Stimulated activated naive CD4-positive, alpha-beta T cell (primary cell): Measurements from ENCODE around the gene NPPC.
"Not testable (repeated sequence)": the region's sequence is repeated elsewhere in the genome, so short reads cannot be mapped to it uniquely, and the experiment has no call there.

Experiments used
- DNase-seq, 6 experiments: peaks; one replicate each; lab custom pipeline; 2025; lab: John Stamatoyannopoulos, UW

NPPC gene, protein sequence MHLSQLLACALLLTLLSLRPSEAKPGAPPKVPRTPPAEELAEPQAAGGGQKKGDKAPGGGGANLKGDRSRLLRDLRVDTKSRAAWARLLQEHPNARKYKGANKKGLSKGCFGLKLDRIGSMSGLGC

DNA sequence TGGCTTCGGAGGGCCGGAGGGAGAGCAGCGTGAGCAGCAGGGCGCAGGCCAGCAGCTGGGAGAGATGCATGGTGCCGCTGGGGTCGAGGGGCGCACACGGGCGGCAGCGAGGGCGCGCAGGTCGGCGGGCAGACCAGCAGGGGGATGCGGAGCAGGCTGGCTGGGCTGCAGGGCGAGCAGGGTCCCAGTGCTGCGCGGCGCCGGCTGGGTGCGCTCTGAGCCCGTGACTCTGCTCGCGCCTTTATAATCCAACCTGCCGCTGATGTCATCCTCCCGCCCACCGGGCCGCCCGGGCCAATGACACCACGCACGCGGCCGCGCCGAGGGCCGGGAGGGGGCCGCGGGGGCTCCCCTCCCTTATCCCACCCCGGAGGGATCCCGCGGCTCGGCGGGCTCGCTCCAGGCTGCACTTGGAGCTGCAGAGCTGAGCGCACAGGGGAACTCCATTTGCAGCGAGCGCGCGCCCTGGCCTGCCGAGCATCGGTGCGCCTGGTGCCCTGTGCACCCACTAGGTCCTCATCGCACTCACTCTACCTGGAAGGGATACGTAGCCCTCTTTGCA is at the start of gene NPPC:
Gene NPPC (minus strand): TSS at position 217 of the 562 bp plus-strand sequence. CDS start 147 bp downstream, at position 70.
- DNase-seq, result peak; percentile 16 to 52 (median 42)

DNA sequence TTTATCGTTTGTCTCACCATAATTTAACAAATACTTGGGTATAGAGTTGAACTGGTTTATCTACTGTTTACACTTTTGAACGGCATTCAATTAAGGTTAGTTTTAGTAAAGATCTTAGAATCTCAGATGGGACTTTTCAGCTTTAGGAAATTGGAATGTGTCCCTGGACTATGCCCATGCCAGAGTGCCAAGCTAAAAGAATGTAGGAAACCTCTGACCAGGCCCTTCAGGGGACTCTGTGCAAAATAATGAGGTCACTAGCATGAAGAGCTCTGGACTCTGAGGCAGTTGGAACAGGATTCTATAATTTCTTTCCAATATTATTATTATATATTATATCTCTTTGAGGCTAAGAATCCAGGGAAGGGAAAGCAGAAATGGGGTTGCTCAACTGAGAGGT is 48.8 kb upstream of the NPPC start:
- DNase-seq, result no peak

DNA sequence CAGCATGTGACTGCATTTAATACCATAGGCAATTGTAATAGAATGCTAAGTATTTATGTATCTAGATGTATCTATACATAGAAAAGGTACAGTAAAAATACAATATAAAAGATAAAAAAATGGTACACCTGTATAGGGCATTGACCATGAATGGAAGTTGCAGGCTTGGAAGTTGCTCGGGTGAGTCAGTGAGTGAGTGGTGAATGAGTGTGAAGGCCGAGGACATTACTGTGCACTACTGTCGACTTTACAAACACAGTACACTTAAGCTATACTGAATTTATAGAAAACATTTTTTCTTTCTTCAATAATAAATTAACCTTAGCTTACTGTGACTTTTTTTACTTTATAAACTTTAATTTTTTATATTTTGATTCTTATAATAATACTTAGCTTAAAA is 44.3 kb upstream of the NPPC start:
- no peak for DNase-seq

DNA sequence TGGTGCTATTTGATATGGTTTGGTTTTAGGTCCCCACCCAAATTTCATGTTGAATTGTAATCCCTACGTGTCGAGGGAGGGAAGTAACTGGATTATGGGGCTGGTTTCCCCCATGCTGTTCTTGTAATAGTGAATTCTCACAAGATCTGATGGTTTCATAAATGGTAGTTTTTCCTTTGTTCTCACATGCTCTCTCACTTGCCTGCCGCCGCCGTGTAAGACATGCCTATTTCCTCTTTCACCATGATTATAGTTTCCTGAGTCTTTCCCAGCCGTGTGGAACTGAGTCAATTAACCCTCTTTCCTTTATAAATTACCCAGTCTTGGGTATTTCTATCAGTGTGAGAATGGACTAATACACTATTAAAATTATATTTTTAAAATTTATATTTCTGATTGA is 42.6 kb upstream of the NPPC start:
- no peak for DNase-seq

DNA sequence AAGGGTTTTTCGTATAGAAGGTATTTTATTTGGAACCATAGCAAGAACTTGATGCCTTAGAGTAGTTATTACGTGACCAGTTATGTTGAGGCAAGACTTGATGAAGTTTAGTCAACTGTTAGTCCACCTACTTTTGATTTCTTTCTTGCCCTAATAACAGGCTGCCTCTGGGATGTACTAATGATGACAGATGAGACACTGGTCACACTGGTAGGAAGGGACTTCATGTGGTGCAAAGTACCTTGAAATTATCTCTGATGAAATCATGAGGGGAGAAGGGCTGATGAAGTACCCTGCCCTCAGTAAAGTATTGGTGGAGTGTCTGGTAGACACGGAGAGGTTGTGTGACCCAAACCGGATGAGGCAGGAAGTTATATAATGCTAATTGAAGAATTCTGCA is 40.7 kb upstream of the NPPC start:
- no peak for DNase-seq

DNA sequence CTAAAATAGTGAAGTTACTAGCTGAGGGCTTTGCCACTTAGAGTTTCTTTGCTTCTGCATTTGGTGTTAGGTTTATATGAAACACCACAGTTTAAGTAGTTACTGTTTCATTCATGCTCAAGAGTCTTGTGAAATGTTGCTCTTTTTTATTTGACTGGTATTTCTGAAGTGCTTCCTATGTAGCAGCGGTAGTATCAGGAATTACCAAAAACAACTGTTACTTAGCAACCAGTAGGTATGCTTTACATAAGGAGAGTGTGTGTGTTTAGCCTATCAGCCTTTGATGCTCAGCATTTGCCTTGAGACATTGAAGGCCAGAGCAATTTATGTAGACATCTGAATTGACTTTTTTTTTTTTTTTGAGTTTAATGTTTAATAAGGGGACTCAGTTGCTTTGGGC is 38.9 kb upstream of the NPPC start:
- peak in 1 of 6 experiments; percentile 1 for DNase-seq

DNA sequence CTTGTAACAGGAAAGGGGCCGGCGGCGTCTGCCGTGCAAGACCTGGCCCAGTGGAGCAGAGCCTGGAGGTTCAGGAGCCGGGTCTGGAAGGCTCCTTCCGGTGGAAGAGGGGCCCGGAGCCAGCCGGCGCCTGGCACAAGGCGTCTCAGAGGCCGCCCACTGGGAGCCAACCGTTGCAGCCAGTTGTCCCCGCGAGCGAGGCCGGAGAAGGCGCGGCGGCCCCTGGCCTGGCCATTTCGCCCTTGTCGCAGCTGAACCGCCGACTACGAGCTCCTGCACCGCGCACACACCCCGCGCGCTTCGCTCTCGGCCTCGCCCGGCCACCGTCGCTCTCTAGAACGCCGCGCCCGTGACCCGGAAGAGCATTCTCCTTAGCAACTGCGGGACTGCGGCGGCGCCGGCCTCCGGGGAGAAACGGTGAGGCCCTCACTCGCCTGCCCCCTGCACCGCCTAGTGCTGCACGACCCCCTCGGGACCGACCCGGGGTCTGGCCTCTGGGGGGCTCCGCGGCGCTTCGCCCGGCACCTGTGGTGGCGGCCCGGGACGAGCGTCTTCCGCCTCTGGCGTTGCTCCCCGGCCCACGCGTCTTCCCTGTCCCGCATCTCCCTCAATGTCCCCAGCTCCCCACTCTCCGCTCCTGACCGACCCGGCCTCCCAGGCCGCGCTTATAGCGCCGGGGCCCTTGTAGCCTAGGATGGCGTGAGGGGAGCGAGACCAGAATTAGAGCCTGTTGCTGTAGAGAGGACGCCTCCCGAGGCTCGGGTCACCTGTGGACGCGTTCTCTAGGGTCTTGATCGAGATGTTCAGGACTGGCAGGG is 35.4 kb upstream of the NPPC start, which contains the start of gene DIS3L2:
Gene DIS3L2 (plus strand): TSS at position 365 of the 818 bp plus-strand sequence. CDS start 53,215 bp downstream, outside the sequence.
- DNase-seq, result peak; percentile 56 to 82 (median 67)

DNA sequence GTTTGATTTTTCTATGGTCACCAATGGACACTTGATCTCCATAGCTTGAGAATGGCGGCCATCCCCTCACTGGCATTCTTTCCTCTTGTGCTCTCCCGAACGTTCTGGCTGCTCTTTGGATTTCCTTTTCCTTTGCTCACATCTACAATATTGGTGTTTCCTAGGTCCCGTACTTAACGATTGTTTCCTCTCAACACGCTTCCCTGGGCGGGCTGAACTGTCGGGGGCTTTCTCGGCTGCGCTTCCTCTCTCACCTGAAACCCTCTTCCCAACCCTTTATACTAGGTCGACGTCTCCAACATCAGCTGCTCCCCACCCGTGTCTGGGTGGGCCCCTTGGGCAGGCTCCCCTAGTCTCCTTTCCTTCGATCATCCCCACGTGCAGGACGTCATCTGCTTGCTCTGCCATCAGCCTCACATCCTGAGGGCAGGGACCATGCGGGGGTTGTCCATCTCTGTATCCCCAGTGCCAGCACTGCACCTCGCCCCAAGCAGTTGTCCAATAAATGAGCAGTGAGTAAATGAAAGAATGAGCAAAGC is 34.7 kb upstream of the NPPC start:
- DNase-seq, result peak in 1 of 6 experiments; percentile 34

DNA sequence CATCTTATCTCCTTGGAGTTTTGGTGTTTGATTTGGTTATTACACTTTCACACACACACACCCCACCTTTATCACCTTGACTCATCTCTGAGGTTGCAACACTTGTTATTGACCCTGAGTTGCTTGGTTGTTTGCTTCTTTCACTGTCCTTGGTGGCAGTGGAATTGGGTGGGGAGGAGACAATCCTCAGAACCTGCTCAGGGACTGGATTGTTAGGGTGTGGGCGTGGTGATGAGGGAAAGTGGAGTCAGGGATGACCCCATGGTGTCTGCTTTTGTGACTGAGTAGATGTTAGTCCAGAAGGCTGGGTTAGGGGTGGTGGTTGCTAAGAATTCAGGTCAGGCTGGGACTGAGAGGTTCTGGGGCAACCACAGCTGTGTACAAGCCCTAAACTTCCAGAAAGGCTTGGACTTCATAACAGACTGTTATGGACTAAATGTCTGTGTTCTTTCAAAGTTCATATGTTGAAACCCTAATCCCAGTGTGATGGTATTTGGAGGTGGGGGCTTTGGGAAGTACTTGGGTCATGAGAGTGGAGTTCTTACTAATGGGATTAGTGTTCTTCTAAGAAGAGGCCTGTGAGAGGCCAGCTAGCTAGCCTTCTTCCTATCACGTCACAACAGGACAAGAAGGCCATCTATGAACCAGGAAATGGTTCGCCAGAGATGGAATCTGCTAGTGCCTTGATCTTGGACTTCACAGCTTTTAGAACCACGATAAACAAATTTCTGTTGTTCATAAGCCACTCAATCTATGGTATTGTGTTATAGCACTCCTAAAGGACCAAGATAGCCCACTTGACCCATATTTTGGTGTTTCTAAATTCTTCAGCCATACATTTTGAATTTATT is 31.9 kb upstream of the NPPC start:
- no peak for DNase-seq

DNA sequence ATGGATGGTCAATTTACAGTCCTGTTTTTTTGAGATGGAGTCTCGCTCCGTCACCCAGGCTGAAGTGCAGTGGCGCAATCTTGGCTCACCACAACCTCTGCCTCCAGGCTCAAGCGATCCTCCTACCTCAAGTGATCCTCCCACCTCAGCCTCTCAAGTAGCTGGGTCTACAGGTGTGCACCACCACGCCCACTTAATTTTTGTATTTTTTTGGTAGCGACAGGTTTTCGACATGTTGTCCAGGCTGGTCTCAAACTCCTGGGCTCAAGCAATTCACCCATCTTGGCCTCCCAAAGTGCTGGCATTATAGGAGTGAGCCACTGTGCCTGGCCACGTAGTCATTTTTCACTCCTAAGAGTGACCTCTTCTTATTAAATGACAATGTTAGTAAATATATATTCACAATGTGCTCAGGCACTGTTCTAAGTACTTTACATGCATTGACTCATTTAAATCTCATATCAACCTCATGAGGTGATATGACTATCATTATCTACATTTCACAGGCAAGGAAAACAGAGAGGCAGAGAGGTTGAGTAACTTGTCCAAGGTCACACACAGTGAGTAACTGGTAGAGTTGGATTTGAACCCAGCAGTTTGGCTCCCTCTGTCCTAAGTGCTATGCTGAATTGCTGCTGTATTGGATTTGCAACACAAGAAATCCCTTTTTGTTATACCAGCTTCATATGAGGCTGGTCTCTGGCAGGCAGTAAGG is 29.7 kb upstream of the NPPC start:
- DNase-seq, result no peak

DNA sequence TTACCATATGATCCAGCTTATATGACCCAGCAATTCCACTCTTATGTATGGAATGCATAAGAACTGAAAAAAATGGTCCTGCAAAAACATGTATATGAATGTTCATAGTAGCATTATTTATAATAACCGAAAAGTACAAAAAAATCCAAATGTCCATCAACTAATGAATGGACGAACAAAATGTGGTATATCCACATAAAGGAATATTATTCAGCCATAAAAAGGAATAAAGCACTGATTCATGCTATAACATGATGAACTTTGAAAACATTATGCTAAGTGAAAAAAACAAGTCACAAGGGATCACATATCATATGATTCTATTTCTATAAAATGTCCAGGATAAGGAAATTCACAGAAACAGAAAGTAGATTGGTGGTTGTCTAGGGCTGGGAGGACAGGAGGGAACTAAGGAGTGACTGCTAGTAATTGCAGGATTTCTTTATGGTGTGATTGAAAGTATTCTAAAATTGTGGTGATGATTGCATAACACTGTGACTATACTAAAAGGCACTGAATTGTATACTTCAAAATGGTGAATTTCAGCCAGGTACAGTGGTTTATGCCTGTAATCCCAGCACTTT is 25.3 kb upstream of the NPPC start:
- DNase-seq, result no peak

DNA sequence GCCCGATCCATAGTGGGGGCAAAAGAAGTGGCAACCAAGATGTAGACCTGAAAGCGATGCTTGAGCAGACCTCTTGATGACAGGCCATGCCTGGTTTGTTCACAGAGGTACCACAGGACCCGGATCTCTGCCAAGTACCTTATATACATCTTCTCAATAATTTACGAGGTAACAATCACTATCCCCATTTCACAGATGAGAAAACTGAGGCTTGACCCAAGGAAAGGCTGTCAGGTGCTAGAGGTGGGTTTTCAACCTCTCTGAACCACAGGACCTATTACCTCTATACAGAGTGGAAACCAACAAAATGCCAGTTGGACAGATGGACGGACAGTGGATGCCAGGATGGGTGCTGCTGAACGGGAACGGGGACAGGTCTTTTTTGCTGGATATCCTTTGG is 21.5 kb upstream of the NPPC start:
- DNase-seq, result no peak

DNA sequence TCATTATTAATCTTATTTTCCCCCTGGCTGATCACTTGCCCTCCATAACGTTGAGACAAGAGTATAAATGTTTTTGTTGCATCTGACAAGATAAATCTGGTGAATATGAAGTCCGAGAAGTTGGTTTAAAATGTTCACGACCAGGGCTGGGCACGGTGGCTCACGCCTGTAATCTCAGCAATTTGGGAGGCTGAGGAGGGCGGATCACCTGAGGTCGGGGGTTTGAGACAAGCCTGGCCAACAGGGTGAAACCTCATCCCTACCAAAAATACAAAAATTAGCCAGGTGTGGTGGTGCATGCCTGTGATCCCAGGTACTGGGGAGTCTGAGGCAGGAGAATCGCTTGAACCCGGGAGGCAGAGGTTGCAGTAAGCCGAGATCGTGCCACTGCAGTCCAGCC is 20.9 kb upstream of the NPPC start:
- DNase-seq, result not testable (repeated sequence)

DNA sequence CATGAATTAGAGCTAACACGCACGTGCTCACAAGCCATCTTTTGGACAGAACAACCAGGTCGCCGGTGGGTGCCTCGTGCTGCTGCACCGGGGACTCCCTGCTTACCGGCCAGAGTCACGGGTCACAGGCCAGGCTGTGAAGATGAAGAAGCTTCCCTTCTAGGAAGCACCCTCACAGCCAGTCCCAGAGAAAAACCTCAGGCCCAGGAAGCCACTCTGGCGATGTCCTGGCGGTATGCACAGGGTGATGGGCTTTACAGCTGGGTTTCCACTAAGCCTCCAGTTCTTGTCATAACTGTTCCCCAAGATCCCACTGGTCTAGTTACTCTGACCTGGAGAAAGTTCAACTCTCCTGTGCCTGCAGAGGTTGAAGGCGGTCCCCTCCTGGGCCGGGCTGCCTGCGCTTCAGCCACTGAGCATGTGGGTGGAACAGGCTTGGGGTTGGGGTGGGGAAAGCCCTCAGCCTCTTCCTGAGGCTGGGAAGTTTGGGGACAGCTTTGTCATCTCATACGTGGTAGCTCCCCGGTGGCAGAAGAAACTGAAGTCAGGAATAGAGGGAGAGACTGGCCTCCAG is 20.1 kb upstream of the NPPC start:
- DNase-seq, result no peak

DNA sequence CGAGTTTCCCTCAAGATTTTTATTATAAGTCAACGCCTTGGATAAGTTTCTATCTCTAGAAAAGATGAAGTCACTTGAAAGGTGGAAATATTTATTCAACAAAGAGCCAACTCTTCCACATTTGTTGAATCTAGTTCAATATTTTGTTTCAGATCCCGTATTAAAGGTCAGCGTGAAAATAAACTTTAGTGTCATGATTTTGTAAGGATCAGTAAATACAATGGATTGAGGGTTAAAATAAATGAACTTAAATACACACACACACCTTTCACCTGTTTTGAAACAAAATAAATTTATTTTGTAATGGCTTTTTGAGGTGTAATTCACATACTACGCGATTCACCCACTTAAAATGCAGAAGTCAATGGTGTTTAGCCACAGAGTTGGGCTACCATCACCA is 16.0 kb upstream of the NPPC start:
- DNase-seq, result no peak

DNA sequence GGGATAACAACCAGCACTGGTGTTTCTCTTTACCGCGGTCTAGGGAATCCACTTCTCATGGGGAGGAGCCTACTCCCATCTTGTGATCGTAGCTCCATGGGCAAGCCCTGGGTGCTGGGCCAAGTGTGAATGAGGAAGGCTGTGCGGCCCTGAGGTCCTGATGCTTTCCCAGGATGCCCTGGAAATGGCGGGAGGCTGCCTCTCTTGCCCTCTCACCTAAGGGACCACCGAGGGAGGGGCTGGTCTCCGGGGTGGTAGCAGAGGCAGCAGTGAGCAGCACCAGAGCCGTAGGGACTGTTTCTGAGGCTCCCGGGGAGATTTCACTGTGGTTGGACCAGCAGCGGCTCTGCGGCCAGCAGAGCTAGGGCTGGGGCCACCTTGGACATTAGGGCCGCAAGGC is 15.5 kb upstream of the NPPC start:
- no peak for DNase-seq

DNA sequence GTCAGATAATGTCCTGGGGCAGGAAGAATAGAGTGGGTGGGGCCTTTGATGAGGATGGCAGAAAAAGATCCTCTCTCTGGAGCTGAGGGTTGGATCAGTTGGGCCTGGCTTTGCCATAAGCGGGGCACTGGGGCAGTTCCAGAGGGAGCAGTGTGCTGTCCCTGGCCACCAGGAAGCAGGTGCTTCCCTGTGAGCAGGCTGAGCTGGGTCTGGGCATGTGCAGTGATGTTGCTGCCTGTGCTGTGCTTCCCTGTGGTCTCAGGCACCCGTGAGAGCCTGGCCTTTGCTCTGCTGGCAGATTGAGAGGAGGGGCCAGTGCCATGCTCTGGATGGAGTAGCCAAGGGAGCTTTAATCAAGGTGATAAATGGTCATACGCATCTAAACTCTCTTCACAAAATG is 14.6 kb upstream of the NPPC start:
- DNase-seq, result no peak

DNA sequence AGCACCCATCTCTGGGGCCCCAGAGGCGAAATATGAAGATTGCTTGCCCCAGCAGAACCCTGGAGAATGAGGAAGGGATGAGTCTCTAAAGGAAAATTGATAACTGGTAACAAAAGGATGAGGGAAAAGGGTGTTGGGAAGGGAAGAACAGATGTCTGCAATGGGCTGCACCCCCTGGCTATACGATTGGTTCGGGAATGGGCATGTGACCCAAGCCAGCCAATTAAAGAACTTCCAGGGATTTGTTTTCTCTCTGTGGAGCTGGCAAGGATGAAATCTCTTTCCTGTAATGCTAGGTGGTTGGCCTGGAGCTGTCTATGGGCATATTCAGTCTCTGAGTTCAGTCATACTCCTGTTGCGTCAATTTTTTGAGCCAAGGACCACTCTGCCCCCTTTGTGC is 12.8 kb upstream of the NPPC start:
- no peak for DNase-seq

DNA sequence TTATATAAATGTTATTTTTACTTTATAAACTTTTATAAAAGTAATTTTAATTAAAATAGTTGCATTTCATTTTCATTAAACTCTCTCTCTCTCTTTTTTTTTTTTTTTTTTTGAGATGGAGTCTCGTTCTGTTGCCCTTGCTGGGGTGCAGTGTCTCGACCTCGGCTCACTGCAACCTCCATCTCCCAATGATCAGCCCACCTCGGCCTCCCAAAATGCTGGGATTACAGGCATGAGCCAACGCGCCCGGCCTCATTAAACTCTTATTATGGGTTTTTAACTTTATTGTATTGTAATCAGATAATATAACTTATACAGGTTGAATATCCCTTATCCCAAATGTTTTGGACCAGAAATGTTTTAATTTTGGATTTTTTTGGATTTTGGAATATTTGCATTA is 10.9 kb upstream of the NPPC start:
- DNase-seq, result no peak

DNA sequence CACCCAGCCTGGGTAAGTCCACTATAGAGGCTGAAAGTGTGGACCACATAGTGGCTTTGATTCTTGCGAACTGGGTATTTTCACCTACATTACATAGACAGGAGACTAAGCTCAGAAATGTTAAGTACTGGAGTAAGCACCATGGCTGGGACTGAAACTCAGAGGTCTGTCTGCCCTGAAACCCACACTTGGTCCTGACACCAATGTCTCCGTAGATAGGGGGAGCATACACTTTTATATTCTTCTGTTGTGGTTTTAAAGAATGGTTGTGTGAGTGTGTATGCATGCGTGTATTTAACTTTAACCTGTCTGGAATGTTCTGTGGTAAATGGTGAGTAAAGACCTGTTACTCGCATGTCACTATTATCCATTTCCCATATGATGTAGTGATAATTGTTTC is 10.3 kb upstream of the NPPC start:
- no peak for DNase-seq

DNA sequence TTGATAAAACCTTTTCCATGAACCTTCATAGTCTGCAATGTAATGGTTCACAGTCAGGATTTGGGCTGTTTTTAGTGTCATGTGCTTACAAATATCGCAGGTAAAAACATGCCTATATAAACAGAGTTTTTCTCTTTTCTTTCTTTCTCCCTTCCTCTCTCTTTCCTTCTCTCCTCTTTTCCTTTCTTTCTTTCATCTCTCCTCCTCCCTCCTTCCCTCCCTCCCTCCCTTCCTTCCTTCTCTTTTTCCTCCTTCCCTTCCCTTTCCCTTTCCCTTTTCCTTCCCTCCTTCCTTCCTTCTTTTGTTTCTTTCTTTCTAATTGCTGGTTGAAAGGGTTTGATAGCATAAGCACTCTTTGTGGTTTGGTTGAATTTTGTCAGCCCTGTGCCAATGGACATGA is 9.6 kb upstream of the NPPC start:
- DNase-seq, result no peak
